IMR-90 (cell line): Measurements from ENCODE around the gene CEBPB. TPM values are rescaled to one million over a fixed set of nuclear protein-coding genes. Genes with fewer than 3 reads are reported as not detected.

Experiments used
- ATAC-seq: fragments of 200-7000 bp; cut with Tn5 transposase; 2 replicates; pipeline ENCODE4 v1.9.1; 2020; ENCODE audit warnings: low read depth, mild to moderate bottlenecking, moderate library complexity
- BruUV-seq: library from RNA; stranded (reverse); fragments of 400-500 nt; replicated peaks from 2 replicates; lab custom pipeline; 2021; lab: Mats Ljungman, UMichigan
- CTCF ChIA-PET: fragments of 300-600 bp; formaldehyde crosslinking; extraction: SDS; loops from one replicate; lab custom pipeline; 2021; ENCODE audit warnings: antibody characterized with exemption; lab: Yijun Ruan, JAX
- POLR2A ChIA-PET: fragments of 300-600 bp; sonication (Branson Sonifier 250); formaldehyde crosslinking; loops from one replicate; lab custom pipeline; 2022; ENCODE audit warnings: antibody characterized with exemption; ENCODE audit not compliant: unreplicated experiment; lab: Charles Lee
- DNase-seq: peaks from one replicate; pipeline ENCODE4 v3.0.0; 2013
- H2AFZ ChIP-seq: replicated peaks from 2 replicates; pipeline ENCODE3; 2013; ENCODE audit warnings: low read length, mild to moderate bottlenecking; ENCODE audit not compliant: poor library complexity
- H2AK5ac ChIP-seq: 2 replicates; pipeline ENCODE4 v1.6.1; 2013; ENCODE audit warnings: low read depth, low read length, inconsistent platforms
- H2AK9ac ChIP-seq: replicated peaks from 2 replicates; pipeline ENCODE3; 2013; ENCODE audit warnings: mild to moderate bottlenecking, low read depth, low read length, moderate library complexity; ENCODE audit not compliant: poor library complexity
- H2BK120ac ChIP-seq: 2 replicates; pipeline ENCODE4 v1.6.1; 2013; ENCODE audit warnings: low read depth, low read length, inconsistent platforms
- H2BK15ac ChIP-seq: 3 replicates; pipeline ENCODE4 v1.6.1; 2013; ENCODE audit warnings: low read depth, low read length, inconsistent platforms
- H2BK20ac ChIP-seq: 2 replicates; pipeline ENCODE4 v1.6.1; 2013; ENCODE audit warnings: low read depth, mild to moderate bottlenecking, inconsistent platforms, low read length, moderate library complexity
- H2BK5ac ChIP-seq: 2 replicates; pipeline ENCODE4 v1.6.1; 2013; ENCODE audit warnings: mild to moderate bottlenecking, low read depth, low read length, inconsistent platforms; ENCODE audit not compliant: poor library complexity, severe bottlenecking
- H3K14ac ChIP-seq: replicated peaks from 2 replicates; pipeline ENCODE4 v1.6.1; 2013; ENCODE audit warnings: low read depth, low read length, inconsistent platforms
- H3K18ac ChIP-seq: 2 replicates; pipeline ENCODE4 v1.6.1; 2013; ENCODE audit warnings: low read depth, low read length, control low read depth
- H3K23ac ChIP-seq: 2 replicates; pipeline ENCODE4 v1.6.1; 2013; ENCODE audit warnings: low read depth, low read length, inconsistent platforms
- H3K27ac ChIP-seq: 2 replicates; pipeline ENCODE4 v1.5.1; 2013; ENCODE audit warnings: mild to moderate bottlenecking, control low read depth, low read length; ENCODE audit not compliant: insufficient read depth
- H3K27me3 ChIP-seq: 2 replicates; pipeline ENCODE4 v1.6.1; 2013; ENCODE audit warnings: low read length; ENCODE audit not compliant: control insufficient read depth, insufficient read depth
- H3K36me3 ChIP-seq: 2 replicates; pipeline ENCODE4 v1.6.1; 2013; ENCODE audit warnings: low read length, mixed read lengths; ENCODE audit not compliant: control insufficient read depth, insufficient read depth
- H3K4ac ChIP-seq: 2 replicates; pipeline ENCODE4 v1.6.1; 2013; ENCODE audit warnings: low read depth, low read length, inconsistent platforms
- H3K4me1 ChIP-seq: 2 replicates; pipeline ENCODE4 v1.6.1; 2013; ENCODE audit warnings: low read length, mixed read lengths; ENCODE audit not compliant: control insufficient read depth, insufficient read depth
- H3K4me2 ChIP-seq: 2 replicates; pipeline ENCODE4 v1.6.1; 2013; ENCODE audit warnings: low read depth, mild to moderate bottlenecking, control low read depth, low read length, moderate library complexity
- H3K4me3 ChIP-seq: 2 replicates; pipeline ENCODE4 v1.5.1; 2013; ENCODE audit warnings: low read depth, mild to moderate bottlenecking, control low read depth, low read length, moderate library complexity; ENCODE audit not compliant: insufficient read depth
- H3K56ac ChIP-seq: 2 replicates; pipeline ENCODE4 v1.6.1; 2013; ENCODE audit warnings: low read length, inconsistent platforms; ENCODE audit not compliant: insufficient read depth; ENCODE audit errors: extremely low read depth
- H3K79me1 ChIP-seq, 2 experiments: 2 replicates each; pipeline ENCODE4 v1.6.1; 2013; ENCODE audit warnings: low read length in 2 of 2, inconsistent platforms in 1 of 2, low read depth in 1 of 2
- H3K9ac ChIP-seq: 2 replicates; pipeline ENCODE4 v1.6.1; 2013; ENCODE audit warnings: low read depth, low read length, control low read depth
- H3K9me1 ChIP-seq: 2 replicates; pipeline ENCODE4 v1.6.1; 2013; ENCODE audit warnings: low read length, inconsistent platforms; ENCODE audit not compliant: insufficient read depth
- H3K9me3 ChIP-seq: 2 replicates; pipeline ENCODE4 v1.6.1; 2013; ENCODE audit warnings: low read length; ENCODE audit not compliant: control insufficient read depth, insufficient read depth
- H4K20me1 ChIP-seq: 2 replicates; pipeline ENCODE4 v1.6.1; 2013; ENCODE audit warnings: low read length, inconsistent platforms; ENCODE audit not compliant: insufficient read depth
- H4K5ac ChIP-seq: 2 replicates; pipeline ENCODE4 v1.6.1; 2013; ENCODE audit warnings: mild to moderate bottlenecking, low read depth, low read length, control low read depth
- H4K8ac ChIP-seq, 2 experiments: 2 replicates each; pipeline ENCODE4 v1.6.1; 2013; ENCODE audit warnings: low read depth in 2 of 2, low read length in 2 of 2, control low read depth in 1 of 2, inconsistent platforms in 1 of 2
- H4K91ac ChIP-seq: 2 replicates; pipeline ENCODE4 v1.6.1; 2013; ENCODE audit warnings: low read depth, low read length, inconsistent platforms; ENCODE audit not compliant: insufficient read depth
- BHLHE40 ChIP-seq: fragments of 150-350 bp; IDR thresholded peaks from 2 replicates; pipeline ENCODE4 v1.6.1; 2016; ENCODE audit warnings: mild to moderate bottlenecking, low read depth, low read length
- CEBPB ChIP-seq: IDR thresholded peaks from 2 replicates; pipeline ENCODE4 v1.6.1; 2012; ENCODE audit warnings: low read depth, low read length, improper control_type of control experiment
- CHD1 ChIP-seq: IDR thresholded peaks from 2 replicates; pipeline ENCODE4 v1.6.1; 2012; ENCODE audit warnings: low read depth, low read length, improper control_type of control experiment
- FOS ChIP-seq: fragments of 150-350 bp; IDR thresholded peaks from 2 replicates; pipeline ENCODE4 v1.6.1; 2016; ENCODE audit warnings: low read depth, low read length
- MXI1 ChIP-seq: IDR thresholded peaks from 2 replicates; pipeline ENCODE4 v1.6.1; 2012; ENCODE audit warnings: low read depth, mild to moderate bottlenecking, low read length, moderate library complexity, borderline replicate concordance
- POLR2A ChIP-seq: IDR thresholded peaks from 2 replicates; pipeline ENCODE4 v1.6.1; 2012; ENCODE audit warnings: mild to moderate bottlenecking, low read depth, low read length
- RAD21 ChIP-seq: IDR thresholded peaks from 2 replicates; pipeline ENCODE4 v1.6.1; 2012; ENCODE audit warnings: low read length, improper control_type of control experiment
- RFX5 ChIP-seq: IDR thresholded peaks from 2 replicates; pipeline ENCODE4 v1.8.0; 2012; ENCODE audit warnings: low read depth, mild to moderate bottlenecking, low read length, moderate library complexity
- SMC3 ChIP-seq: fragments of 150-350 bp; IDR thresholded peaks from 2 replicates; pipeline ENCODE4 v1.6.1; 2016; ENCODE audit warnings: low read depth, mild to moderate bottlenecking, antibody characterized with exemption, low read length, moderate library complexity
- WGBS, 2 experiments: methylation state at CpG; one replicate each; pipeline versions ENCODE4 v1.1.5 to v1.1.7; 2013; ENCODE audit warnings: missing lambda C conversion rate in 2 of 2; ENCODE audit not compliant: insufficient read length in 1 of 2; ENCODE audit errors: extremely low coverage in 2 of 2; 5-methylcytosine and 5-hydroxymethylcytosine counted together
- dilution Hi-C: fragments of 300-500 bp; cut with HindIII; formaldehyde crosslinking; loops from one replicate; pipeline ENCODE4 v1.14.3; 2018; ENCODE audit warnings: low sequenced_read_pairs; ENCODE audit not compliant: unreplicated experiment
- in situ Hi-C: fragments of 300-500 bp; cut with MboI; formaldehyde crosslinking; loops from 3 replicates; pipeline ENCODE4 v1.14.3; 2019; ENCODE audit warnings: low sequenced_read_pairs, inconsistent platforms, mixed read lengths
- intact Hi-C: fragments of 100-400 bp; cut with micrococcal nuclease; formaldehyde crosslinking; loops from 2 replicates; pipeline ENCODE4 v1.10.0; 2022
- polyA plus RNA-seq, 3 experiments: library from polyadenylated mRNA; depleted of rRNA; stranded (reverse); fragments of >200 nt; gene quantifications; 2 replicates each; pipeline ENCODE4 v1.2.3, GENCODE V29; 2012; ENCODE audit warnings: low replicate concordance in 1 of 3
- total RNA-seq: library from RNA; depleted of rRNA; stranded (reverse); fragments of >200 nt; gene quantifications from 2 replicates; pipeline ENCODE4 v1.2.3, GENCODE V29; 2012
- TF ChIP-seq, protein P1 (sequence below): fragments of 150-350 bp; IDR thresholded peaks from 2 replicates; pipeline ENCODE4 v1.6.1; 2016; ENCODE audit warnings: low read depth, mild to moderate bottlenecking, low read length, moderate library complexity, borderline replicate concordance
- TF ChIP-seq, protein P2 (sequence below): fragments of 150-350 bp; IDR thresholded peaks from 2 replicates; pipeline ENCODE4 v1.6.1; 2017; ENCODE audit warnings: mild to moderate bottlenecking, antibody characterized with exemption, low read length, low read depth

CEBPB gene
- total and polyA plus RNA-seq, 2 of the 4 experiments (the other 2 are of a cell fraction): 3.4 to 17.4 TPM

DNA sequence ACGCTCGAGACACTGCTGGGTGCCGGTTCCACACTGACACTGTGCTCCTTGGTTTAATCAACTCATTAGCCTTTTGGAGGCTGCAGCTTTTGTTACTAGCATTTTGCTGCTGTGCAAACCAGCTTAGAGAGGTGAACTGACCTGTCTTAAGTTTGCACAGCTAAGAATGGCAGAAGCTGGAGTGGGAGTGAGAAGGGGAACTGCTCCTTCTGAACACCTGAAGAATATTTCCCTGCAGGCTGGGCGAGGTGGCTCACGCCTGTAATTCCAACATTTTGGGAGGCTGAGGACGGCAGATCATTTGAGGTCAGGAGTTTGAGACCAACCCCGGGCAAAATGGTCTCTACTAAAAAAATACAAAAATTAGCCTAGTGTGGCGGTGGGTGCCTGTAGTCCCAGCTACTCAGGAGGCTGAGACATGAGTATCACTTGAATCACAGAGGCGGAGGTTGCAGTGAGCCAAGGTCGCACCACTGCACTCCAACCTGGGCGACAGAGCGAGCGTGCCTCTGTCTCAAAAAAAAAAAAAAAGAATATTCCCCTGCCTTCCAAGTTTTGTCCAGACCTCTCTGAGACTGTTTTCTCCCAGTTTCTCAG, 5.0 kb downstream of the CEBPB start:
- Histone ChIP-seq H2AK5ac (peak overlapping the region; percentile 21; the same call in 1 of the 2 replicates), H3K23ac (peak overlapping the region; percentile 93), H3K18ac (no peak overlapping the region), H3K4ac (no peak overlapping the region; the same call in 1 of the 2 replicates), H3K36me3 (peaks cover 33% of the 10 kb centered on the region), H2BK15ac (no peak overlapping the region), H3K79me1 (peaks cover 8 to 53% of the 10 kb centered on the region in 2 experiments), H2BK5ac (no peak overlapping the region), H3K4me2 (no peak overlapping the region), H3K4me1 (peaks cover 11% of the 10 kb centered on the region), H3K14ac (peak overlapping the region; percentile 99; the same call in 1 of the 2 replicates), H2BK120ac (no peak overlapping the region), H2BK20ac (no peak overlapping the region), H4K91ac (no peak overlapping the region), H3K27ac (no peak overlapping the region; the same call in 1 of the 2 replicates), H4K5ac (peak overlapping the region; percentile 6; the same call in 1 of the 2 replicates), H4K8ac (peak overlapping the region in 1 of 2 experiments; percentile 29; a peak in 2 of 4 replicates), H2AFZ (no peak overlapping the region), H3K27me3 (no peaks in the 10 kb centered on the region), H3K4me3 (no peak overlapping the region), H3K56ac (no peak overlapping the region), H3K9ac (no peak overlapping the region), H2AK9ac (peak overlapping the region; percentile 17), H4K20me1 (peaks cover 54% of the 10 kb centered on the region), H3K9me3 (peaks cover 3% of the 10 kb centered on the region; the same call in 1 of the 2 replicates), H3K9me1 (peaks cover 10% of the 10 kb centered on the region)
- ATAC-seq: no peak
- 91% methylated on average over 5 of the region's 13 CpGs; no CpG with 5 or more reads in 1 of the 2 experiments for WGBS, 2 experiments
- dilution Hi-C loops: no loop called here
- ChIA-PET CTCF (interaction anchor here (0.6 kb wide), 2 partner anchors 261 to 431 kb away, joined by 3 read pairs; no protein-coding TSS in a partner anchor), POLR2A (interaction anchor here (0.5 to 1.1 kb wide), 3 partner anchors 43 to 211 kb away, joined by 3 to 20 read pairs (median 9); no protein-coding TSS in a partner anchor)
- TF ChIP-seq RFX5 (no peak), FOS (no peak), POLR2A (peak; percentile 80; the same call in 1 of the 2 replicates), CEBPB (no peak), RAD21 (0 out of 2 replicates have a peak, but pooled peaks have one; percentile 0), SMC3 (peak; percentile 13; the same call in 1 of the 2 replicates), MXI1 (no peak), BHLHE40 (no peak), CHD1 (no peak; the same call in 1 of the 2 replicates)
- TF ChIP-seq, protein P1, sequence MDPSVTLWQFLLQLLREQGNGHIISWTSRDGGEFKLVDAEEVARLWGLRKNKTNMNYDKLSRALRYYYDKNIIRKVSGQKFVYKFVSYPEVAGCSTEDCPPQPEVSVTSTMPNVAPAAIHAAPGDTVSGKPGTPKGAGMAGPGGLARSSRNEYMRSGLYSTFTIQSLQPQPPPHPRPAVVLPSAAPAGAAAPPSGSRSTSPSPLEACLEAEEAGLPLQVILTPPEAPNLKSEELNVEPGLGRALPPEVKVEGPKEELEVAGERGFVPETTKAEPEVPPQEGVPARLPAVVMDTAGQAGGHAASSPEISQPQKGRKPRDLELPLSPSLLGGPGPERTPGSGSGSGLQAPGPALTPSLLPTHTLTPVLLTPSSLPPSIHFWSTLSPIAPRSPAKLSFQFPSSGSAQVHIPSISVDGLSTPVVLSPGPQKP: no peak
- TF ChIP-seq, protein P2, sequence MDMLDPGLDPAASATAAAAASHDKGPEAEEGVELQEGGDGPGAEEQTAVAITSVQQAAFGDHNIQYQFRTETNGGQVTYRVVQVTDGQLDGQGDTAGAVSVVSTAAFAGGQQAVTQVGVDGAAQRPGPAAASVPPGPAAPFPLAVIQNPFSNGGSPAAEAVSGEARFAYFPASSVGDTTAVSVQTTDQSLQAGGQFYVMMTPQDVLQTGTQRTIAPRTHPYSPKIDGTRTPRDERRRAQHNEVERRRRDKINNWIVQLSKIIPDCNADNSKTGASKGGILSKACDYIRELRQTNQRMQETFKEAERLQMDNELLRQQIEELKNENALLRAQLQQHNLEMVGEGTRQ: no peak
- no TSS peak for BruUV-seq
- intact Hi-C loops: no loop called here
- in situ Hi-C loops: no loop called here
- DNase-seq: peak; percentile 64
